Ovary (tissue), 9 donors: ENCODE data around the gene REV3L. TPM values are rescaled to one million over a fixed set of nuclear protein-coding genes. Genes with fewer than 3 reads are reported as not detected.
"Not testable (repeated sequence)": the region's sequence is repeated elsewhere in the genome, so short reads cannot be mapped to it uniquely, and the experiment has no call there.

Experiments
- DNase-seq, 5 donors: peaks; one replicate each; pipeline ENCODE4 v3.0.0-alpha.2; 2019 to 2020
- H3K27ac ChIP-seq, 2 donors: fragments of 200-600 bp; one replicate each; pipeline versions ENCODE4 v1.5.1 to v1.8.0; 2019 to 2022
- H3K27me3 ChIP-seq: fragments of 200-600 bp; one replicate; pipeline ENCODE4 v1.8.0; 2022
- H3K36me3 ChIP-seq: fragments of 200-600 bp; sonication (generic); one replicate; pipeline ENCODE4 v1.5.1; 2019
- H3K4me1 ChIP-seq: one replicate; pipeline ENCODE4 v1.8.1; 2013; ENCODE audit warnings: mild to moderate bottlenecking, moderate library complexity; ENCODE audit not compliant: insufficient read depth
- H3K4me3 ChIP-seq: fragments of 200-600 bp; sonication (generic); one replicate; pipeline ENCODE4 v1.5.1; 2017
- H3K9me3 ChIP-seq, 2 donors: fragments of 200-600 bp in 1 of 2; sonication (generic) in 1 of 2; one replicate each; pipeline versions ENCODE4 v1.5.1 to v1.8.1; 2013 to 2019; ENCODE audit warnings: mild to moderate bottlenecking in 1 of 2, moderate library complexity in 1 of 2
- EP300 ChIP-seq: sonication (generic); formaldehyde crosslinking; IDR thresholded peaks from one replicate; pipeline ENCODE4 v1.6.1; 2017; ENCODE audit warnings: antibody characterized with exemption
- POLR2A ChIP-seq: fragments of 450-650 bp; IDR thresholded peaks from one replicate; pipeline ENCODE4 v1.6.1; 2017; ENCODE audit warnings: antibody characterized with exemption, mild to moderate bottlenecking, moderate library complexity
- WGBS, 3 donors: extraction: QIAGEN DNeasy Blood & Tissue Kit in 1 of 3; methylation state at CpG; one replicate each; pipeline versions ENCODE4 v1.1.5 to v1.1.7; 2013 to 2017; 5-methylcytosine and 5-hydroxymethylcytosine counted together
- intact Hi-C, 4 donors: fragments of 100-400 bp; cut with DNase I; formaldehyde crosslinking; loops; one replicate each; pipeline versions ENCODE4 v1.11.0 to v1.15.1; 2022 to 2023
- polyA plus RNA-seq, 2 donors: library from polyadenylated mRNA; stranded (reverse); fragments of 200-250 nt in 1 of 2; fragments of 350-450 nt in 1 of 2; fragmentation: Illumina TruSeq in 1 of 2; extraction: RNeasy Lipid Tissue Mini Kit (QIAGEN cat#74804) in 1 of 2; gene quantifications; one replicate each; pipeline ENCODE4 v1.2.3, GENCODE V29; 2013 to 2014
- total RNA-seq, 7 donors: library from RNA; depleted of rRNA in 2 of 7; stranded (reverse); fragments of >200 nt in 2 of 7; fragmentation: NEBNext Ultra II Directional in 3 of 7; extraction: Animal tissue kit (Norgen Biotek cat#: 25700) in 3 of 7; gene quantifications; one replicate each; pipeline versions ENCODE4 v1.1.0 to v1.2.4, GENCODE V29; 2016 to 2023
- TF ChIP-seq, protein P1 (sequence below), 3 donors: fragments of 450-650 bp in 2 of 3; fragments of 200-600 bp in 1 of 3; IDR thresholded peaks; one replicate each; pipeline versions ENCODE4 v1.5.1 to v1.8.0; 2016 to 2022; ENCODE audit warnings: antibody characterized with exemption in 3 of 3, mild to moderate bottlenecking in 1 of 3
- donor health status: DM: no; HTN: no; CAD: no; lungs with moderate emphysema.
- donor health status: DM: no; HTN: no; CAD: no.
- donor health status: Bipolar disorder and iron deficiency.
- donor health status: DM: yes; HTN: yes; CAD: no.
- donor health status: DM: no; HTN: no; CAD: no.
- donor health status: DM: yes; HTN: yes; CAD: no.

Gene REV3L
- total and polyA plus RNA-seq, 9 donors = 8.5 to 55.2 (median 31.0) TPM

DNA sequence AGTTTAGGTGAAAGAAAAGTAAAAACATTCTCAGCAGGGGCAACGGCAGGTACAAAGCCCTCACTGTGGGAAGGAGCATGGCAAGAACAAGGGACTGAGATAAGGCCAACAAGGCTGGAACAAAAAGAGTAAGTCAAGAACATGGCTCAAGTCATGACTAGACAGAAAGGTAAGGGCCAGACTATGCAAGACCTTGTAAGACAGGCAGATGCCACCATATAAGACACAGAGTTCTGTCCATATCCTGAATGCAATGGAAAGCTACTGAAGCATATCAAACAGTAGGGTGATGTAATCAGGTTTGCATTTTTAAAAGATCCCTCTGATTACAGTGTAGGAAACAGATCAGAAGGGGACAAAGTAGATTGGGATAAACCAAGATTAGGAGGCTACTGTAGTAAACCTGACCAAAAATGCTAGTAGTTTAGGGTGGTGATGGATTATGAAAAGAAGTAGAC lies 5.5 kb downstream of the REV3L start:
- H3K27ac ChIP-seq = no peak overlapping the region
- no peaks in the 10 kb centered on the region for H3K36me3 ChIP-seq
- no peaks in the 10 kb centered on the region for H3K27me3 ChIP-seq
- no peak for DNase-seq
- intact Hi-C loops = loop anchor here in 1 of 4 donors (5.0 kb wide), 1 partner anchor 460 kb away; no protein-coding TSS in a partner anchor
- no peaks in the 10 kb centered on the region for H3K9me3 ChIP-seq
- 81 to 94% (median 82%) methylated on average over 1 of the region's 1 CpG for WGBS, 3 donors
- H3K4me1 ChIP-seq = peaks cover 8% of the 10 kb centered on the region
- TF ChIP-seq EP300 (no peak), POLR2A (no peak)
- TF ChIP-seq, protein P1, sequence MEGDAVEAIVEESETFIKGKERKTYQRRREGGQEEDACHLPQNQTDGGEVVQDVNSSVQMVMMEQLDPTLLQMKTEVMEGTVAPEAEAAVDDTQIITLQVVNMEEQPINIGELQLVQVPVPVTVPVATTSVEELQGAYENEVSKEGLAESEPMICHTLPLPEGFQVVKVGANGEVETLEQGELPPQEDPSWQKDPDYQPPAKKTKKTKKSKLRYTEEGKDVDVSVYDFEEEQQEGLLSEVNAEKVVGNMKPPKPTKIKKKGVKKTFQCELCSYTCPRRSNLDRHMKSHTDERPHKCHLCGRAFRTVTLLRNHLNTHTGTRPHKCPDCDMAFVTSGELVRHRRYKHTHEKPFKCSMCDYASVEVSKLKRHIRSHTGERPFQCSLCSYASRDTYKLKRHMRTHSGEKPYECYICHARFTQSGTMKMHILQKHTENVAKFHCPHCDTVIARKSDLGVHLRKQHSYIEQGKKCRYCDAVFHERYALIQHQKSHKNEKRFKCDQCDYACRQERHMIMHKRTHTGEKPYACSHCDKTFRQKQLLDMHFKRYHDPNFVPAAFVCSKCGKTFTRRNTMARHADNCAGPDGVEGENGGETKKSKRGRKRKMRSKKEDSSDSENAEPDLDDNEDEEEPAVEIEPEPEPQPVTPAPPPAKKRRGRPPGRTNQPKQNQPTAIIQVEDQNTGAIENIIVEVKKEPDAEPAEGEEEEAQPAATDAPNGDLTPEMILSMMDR (IDR thresholded peaks at IDR 0.05) = no peak
- H3K4me3 ChIP-seq = no peak overlapping the region

DNA sequence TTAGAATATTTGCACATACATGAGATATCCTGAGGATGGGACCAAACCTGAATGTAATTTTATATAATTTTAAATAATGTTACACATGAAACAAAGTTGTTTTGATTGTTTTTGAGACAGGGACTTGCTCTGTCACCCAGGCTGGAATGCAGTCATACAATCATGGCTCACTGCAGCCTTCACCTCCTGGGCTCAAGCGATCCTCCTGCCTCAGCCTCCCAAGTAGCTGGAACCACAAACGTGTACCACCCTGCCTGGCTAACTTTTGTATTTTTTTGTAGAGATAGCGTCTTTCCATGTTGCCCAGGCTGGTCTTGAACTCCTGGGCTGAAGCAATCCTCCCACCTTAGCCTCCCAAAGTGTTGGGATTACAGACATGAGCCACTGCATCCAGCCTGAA lies 7.0 kb downstream of the REV3L start:
- not testable (repeated sequence) for H3K27me3 ChIP-seq, H3K27ac ChIP-seq, DNase-seq, H3K36me3 ChIP-seq, H3K4me1 ChIP-seq, H3K4me3 ChIP-seq, H3K9me3 ChIP-seq
- WGBS, 3 donors = 87 to 94% (median 89%) methylated on average over 3 of the region's 3 CpGs
- intact Hi-C loops = loop anchor here in 1 of 4 donors (5.0 kb wide), 1 partner anchor 459 kb away; no protein-coding TSS in a partner anchor

DNA sequence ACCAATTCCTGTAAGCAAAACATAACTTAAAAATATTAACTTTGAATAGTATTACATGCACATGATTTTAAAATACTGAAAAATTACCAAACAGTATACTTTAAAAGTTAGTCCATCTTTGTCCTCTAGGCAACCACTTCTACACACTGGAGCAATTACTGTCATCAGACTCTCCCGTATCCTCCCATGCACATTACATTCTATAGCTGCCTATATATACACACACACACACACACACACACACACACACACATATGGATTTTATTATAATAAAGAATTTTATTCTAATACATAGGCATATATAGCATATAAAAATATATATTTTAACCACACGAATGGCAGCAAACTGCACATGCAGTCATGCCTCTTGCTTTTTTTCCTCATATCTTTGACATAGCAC lies 8.2 kb downstream of the REV3L start:
- TF ChIP-seq EP300 (no peak), POLR2A (no peak)
- TF ChIP-seq, protein P1 (IDR thresholded peaks at IDR 0.05) = no peak
- H3K27me3 ChIP-seq = no peaks in the 10 kb centered on the region
- intact Hi-C loops = loop anchor here in 1 of 4 donors (5.0 kb wide), 1 partner anchor 457 kb away; no protein-coding TSS in a partner anchor
- DNase-seq = no peak
- H3K4me3 ChIP-seq = no peak overlapping the region
- H3K27ac ChIP-seq = no peak overlapping the region
- 92 to 100% (median 95%) methylated on average over 2 of the region's 2 CpGs for WGBS, 3 donors
- peaks cover 7% of the 10 kb centered on the region for H3K4me1 ChIP-seq
- H3K36me3 ChIP-seq = no peaks in the 10 kb centered on the region
- H3K9me3 ChIP-seq = no peaks in the 10 kb centered on the region

DNA sequence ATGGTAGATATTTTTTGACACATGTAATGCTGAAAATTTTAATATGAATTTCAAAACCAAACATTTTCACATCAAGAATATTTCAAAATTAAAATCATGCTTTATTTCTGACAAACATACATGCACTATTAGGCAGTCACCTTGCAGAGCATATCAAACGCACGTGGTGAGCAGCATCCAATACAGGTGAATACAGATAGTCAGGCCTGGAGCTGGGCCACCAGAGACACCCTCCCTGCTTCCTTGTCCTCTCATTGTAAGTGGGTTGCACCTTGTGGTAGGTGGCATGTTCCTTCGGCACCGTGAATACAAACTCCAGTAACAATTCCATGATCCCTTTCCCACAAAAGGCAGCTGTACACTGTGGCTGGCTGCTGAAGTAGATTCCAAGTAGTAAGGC lies 8.9 kb downstream of the REV3L start:
- H3K9me3 ChIP-seq = no peaks in the 10 kb centered on the region
- DNase-seq = no peak
- 77 to 86% (median 84%) methylated on average over 4 of the region's 4 CpGs for WGBS, 3 donors
- TF ChIP-seq, protein P1 (IDR thresholded peaks at IDR 0.05) = no peak
- TF ChIP-seq POLR2A (no peak), EP300 (no peak)
- no peaks in the 10 kb centered on the region for H3K36me3 ChIP-seq
- no peak overlapping the region for H3K27ac ChIP-seq
- peaks cover 8% of the 10 kb centered on the region for H3K4me1 ChIP-seq
- H3K27me3 ChIP-seq = no peaks in the 10 kb centered on the region
- intact Hi-C loops = no loop called here
- H3K4me3 ChIP-seq = no peak overlapping the region

DNA sequence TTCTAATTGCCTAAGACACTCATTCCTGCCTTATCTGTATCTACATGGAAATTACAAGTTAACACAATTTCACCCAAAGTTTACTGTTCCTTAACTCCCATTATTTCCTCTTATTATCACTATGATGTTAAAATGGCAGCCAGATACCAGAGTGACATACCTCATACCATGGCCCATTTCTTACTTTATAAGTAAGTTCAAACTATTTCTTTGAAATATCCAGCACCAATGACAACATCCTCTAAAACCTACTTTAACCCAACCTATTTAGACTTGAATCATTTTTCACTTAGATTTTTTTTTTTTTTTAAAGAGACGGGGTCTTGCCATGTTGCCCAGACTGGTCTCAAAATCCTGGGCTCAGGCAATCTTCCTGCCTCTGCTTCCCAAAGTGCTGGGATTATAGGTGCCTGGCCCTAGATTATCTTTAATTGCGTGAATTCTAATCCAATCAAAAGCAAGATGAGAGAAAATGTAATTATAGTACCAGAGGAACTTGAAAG lies 10.0 kb downstream of the REV3L start:
- no peaks in the 10 kb centered on the region for H3K36me3 ChIP-seq
- H3K9me3 ChIP-seq = no peaks in the 10 kb centered on the region
- H3K27ac ChIP-seq = no peak overlapping the region
- TF ChIP-seq EP300 = no peak
- TF ChIP-seq, protein P1 (IDR thresholded peaks at IDR 0.05) = no peak
- no peak for TF ChIP-seq POLR2A
- H3K4me3 ChIP-seq = no peak overlapping the region
- no peak for DNase-seq
- intact Hi-C loops = no loop called here
- WGBS, 3 donors = 95 to 98% (median 96%) methylated on average over 2 of the region's 2 CpGs
- H3K4me1 ChIP-seq = peaks cover 7% of the 10 kb centered on the region
- H3K27me3 ChIP-seq = no peaks in the 10 kb centered on the region
